GM18868 (cell line): Measurements from ENCODE around the gene RAD54L2.
"Not testable (repeated sequence)": the region's sequence is repeated elsewhere in the genome, so short reads cannot be mapped to it uniquely, and the experiment has no call there.

ENCODE experiments used
- ATAC-seq: cut with Tn5 transposase; IDR thresholded peaks from one replicate; pipeline ENCODE4 v1.9.1; 2021; ENCODE audit warnings: mild to moderate bottlenecking, moderate library complexity; ENCODE audit not compliant: unreplicated experiment

The RAD54L2 gene, protein sequence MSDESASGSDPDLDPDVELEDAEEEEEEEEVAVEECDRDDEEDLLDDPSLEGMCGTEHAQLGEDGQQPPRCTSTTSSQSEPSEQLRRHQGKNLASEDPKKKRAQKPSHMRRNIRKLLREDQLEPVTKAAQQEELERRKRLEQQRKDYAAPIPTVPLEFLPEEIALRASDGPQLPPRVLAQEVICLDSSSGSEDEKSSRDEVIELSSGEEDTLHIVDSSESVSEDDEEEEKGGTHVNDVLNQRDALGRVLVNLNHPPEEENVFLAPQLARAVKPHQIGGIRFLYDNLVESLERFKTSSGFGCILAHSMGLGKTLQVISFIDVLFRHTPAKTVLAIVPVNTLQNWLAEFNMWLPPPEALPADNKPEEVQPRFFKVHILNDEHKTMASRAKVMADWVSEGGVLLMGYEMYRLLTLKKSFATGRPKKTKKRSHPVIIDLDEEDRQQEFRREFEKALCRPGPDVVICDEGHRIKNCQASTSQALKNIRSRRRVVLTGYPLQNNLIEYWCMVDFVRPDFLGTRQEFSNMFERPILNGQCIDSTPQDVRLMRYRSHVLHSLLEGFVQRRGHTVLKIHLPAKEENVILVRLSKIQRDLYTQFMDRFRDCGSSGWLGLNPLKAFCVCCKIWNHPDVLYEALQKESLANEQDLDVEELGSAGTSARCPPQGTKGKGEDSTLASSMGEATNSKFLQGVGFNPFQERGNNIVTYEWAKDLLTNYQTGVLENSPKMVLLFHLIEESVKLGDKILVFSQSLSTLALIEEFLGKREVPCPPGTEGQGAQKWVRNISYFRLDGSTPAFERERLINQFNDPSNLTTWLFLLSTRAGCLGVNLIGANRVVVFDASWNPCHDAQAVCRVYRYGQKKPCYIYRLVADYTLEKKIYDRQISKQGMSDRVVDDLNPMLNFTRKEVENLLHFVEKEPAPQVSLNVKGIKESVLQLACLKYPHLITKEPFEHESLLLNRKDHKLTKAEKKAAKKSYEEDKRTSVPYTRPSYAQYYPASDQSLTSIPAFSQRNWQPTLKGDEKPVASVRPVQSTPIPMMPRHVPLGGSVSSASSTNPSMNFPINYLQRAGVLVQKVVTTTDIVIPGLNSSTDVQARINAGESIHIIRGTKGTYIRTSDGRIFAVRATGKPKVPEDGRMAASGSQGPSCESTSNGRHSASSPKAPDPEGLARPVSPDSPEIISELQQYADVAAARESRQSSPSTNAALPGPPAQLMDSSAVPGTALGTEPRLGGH (N-terminal part only)

DNA sequence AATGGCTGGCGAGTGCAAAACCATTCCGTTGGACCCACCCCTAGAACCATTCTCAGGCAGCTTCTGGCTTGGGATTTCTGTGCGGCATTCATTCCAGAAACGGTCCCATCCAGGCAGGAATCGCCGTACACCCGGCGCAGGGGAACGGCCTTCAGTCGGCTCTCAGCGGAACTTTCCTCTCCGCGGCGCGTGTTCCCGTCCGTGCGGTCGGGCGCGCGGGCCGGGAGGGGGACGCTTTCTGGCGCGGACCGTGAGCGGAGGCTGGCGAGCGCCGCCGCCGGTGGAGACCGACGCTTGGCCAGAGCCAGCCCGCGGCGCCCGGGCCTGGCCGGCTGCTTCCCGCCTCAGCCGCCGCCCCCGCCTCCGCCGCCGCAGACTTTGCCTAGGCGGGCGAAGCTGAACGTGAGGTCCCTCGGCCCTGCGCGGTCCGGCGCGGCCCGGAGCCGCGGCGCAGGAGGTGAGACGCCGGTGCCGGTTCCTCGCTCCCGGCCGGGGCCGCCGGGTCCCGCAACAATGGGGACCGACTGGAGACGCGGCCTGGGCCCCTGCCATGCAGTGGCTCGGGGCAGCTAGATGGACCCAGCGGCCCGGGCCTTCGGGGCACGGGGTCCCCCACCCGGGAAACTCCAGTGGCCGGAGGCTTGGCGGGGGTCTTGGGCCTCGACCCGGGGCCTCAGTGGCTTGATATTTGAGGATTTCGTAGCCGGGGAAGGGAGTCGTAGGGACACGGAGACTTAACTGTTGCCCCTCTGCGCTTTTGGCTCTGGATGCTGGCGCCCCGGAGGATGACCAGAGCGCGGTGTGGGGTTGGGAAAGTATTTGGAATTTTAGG is at the start of gene RAD54L2:
Gene RAD54L2 (plus strand): TSS at position 261 of the 832 bp plus-strand sequence. CDS start 51,702 bp downstream, outside the sequence.
- peak; percentile 68 for ATAC-seq

DNA sequence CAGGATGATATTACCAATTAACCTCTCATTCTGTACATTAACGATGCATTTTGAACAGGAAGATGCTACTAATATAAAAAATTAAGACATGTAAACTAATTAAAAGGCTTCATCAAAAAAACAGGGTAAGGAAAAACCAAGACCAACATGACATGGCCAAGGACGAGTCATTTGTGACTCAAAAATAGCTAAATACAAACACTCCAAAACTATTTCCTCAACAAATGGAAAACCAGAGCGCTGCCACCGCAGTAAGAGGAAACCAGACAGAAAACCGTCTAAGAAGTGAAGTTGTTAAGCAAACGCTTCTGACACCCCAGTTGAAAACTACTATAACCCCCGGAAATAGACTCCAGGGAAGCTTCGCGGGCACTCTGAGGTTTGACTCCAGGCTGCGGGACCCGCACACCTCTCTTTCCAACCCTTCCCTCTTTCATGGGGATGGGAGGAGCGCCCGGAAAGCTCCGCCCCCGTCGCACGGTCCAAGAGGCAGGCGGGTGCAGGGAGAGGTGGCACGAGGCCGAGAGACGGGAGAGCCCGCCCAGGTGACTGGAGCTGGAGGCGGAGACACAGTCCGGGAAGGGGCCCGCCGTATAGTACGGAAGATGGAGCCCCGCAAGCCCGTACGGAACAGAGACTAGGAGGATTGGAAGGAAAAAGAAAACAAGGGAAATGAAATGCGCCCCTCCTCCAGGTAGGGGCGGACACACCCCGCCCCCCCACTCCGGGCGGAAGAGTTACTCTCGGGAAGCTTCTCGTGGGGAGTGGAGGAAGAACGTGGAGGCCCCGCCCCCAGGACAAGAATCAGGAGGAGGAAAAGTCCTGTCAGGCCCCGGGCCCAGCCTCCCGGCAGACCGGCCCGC is 39.4 kb upstream of the RAD54L2 start:
- peak; percentile 69 for ATAC-seq

DNA sequence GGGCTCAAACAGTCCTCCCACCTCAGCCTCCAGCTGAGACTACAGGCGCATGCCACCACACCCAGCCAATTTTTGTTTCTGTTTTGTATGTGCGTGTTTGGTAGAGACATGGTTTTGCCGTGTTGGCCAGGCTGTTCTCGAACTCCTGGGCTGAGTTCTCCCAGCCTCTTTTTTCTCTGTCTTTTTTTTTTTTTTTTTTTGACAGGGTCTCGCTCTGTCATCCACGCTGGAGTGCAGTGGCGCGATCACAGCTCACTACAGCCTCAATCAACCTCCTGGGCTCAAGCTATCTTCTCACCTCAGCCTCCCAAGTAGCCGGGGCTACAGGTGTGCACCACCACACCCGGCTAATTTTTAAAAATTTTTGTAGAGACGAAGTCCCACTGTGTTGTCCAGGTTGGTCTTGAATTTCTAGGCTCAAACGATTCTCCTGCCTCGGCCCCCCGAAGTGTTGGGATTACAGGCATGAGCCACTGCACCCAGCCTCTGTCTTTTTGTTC is 37.8 kb upstream of the RAD54L2 start:
- ATAC-seq = no peak

DNA sequence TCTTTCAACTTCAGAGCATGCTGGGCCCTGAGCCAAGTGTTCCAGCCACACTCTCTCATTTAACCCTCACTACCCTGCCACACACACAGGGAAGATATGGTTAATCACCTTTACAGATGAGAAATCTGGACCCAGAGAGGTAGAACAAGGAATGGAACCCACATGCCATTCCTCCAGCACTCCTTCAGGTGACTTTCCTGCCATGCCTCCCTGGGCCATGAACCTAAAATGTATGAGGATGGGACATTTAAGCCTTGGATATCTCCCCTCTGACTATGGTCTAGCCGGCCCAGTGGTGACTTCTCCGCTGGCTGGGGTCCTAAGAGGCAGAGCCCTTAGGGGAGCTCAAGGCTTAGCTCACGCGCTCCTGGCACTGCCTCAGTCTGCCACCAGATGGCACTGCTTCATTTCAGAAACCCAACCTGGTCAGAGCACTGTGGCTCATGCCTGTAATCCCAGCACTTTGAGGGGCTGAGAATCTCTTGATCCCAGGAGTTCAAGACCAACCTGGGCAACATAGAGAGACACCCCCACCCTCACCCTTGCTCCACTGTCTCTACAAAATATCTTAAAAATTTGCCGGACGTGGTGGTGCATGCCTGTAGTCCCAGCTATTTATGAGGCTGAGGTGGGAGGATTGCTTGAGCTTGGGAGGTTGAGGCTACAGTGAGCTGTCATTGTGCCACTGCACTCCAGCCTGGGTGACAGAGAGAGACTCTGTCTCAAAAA is 36.5 kb upstream of the RAD54L2 start:
- peak; percentile 28 for ATAC-seq

DNA sequence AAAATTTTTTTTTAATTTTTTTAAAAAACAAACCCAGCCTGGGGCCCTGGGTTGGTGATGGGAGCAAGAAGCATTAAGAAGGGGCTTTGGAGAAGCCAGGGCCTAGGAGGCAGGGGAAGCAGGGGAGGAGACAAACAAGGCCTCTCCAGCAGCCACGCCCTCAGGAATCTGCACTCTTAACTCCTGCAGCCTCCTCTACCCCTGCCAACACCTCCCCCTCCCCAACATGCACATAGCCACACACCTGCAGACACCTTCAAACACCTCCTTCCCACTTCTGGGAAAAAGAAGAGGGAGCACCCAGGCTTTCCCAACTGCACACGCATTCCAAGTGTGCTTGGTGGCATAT is 36.0 kb upstream of the RAD54L2 start:
- ATAC-seq = no peak

DNA sequence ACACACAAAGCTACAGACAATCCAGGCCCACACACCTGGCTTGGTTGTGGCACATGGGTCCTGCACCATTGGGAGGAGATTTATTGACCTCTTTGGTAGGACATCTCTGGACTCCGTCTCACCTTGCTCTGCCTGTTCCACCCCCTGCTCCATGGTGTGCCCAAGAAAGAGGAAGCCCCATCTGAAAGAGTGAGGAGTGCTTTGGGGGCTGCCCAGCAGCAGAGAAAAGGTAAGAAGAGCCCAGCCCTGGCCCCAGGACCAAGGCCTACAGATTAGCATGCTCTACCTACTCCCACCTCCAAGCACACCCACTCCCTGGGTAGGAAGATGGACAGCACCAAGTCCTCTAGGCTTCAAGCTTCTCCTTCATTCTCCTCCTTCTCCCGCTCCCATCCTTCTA is 35.5 kb upstream of the RAD54L2 start:
- ATAC-seq = no peak

DNA sequence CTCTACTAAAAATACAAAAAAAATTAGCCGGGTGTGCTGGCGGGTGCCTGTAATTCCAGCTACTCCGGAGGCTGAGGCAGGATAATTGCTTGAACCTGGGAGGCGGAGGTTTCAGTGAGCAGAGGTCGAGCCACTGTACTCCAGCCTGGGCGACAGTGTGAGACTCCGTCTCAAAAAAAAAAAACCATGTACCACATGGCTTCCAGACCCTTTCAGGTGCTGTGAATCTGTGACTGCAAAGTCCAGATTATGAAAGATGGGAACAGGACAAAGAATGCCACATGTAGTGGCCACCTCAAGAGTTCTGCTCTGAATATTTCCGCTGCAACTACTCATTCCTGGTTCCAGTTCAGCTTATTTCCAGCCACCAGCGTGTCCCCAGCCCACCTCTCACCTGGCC is 30.3 kb upstream of the RAD54L2 start:
- no peak for ATAC-seq

DNA sequence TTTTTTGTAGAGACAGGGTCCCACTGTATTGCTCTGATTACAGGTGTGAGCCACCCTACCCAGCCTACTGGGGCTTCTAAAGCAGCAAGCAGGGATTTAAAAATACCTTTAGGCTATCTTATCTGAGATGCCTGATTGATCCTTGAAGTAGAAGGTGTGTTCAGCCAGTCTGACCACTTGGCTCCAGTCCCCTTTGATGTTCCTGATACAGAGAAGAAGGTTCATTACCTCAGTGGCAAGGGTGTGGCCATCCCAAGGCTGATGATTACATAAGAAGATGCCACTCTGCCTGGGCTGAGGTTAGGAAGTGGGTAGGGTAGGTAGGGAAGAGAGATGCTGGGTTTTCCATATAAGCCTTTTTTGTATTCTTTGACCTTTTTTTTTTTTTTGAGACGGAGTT is 27.5 kb upstream of the RAD54L2 start:
- ATAC-seq = no peak

DNA sequence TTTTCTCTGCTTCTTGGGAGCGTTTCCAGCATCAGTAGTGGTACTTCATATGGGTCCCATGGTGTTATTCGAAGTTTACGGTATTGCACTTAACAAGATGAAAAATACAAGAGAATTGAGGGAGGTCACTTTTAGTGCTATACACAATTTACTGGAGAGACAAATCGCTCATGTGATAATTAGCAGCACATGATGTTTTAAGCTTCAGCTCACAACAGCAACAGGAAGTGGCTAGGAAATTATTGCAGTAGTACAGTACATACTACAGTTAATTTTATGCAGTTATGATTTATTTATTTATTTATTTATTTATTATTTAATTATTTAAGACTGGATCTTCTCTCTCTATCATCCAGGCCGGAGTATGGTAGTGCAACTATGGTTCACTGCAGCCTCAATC is 24.3 kb upstream of the RAD54L2 start:
- no peak for ATAC-seq

DNA sequence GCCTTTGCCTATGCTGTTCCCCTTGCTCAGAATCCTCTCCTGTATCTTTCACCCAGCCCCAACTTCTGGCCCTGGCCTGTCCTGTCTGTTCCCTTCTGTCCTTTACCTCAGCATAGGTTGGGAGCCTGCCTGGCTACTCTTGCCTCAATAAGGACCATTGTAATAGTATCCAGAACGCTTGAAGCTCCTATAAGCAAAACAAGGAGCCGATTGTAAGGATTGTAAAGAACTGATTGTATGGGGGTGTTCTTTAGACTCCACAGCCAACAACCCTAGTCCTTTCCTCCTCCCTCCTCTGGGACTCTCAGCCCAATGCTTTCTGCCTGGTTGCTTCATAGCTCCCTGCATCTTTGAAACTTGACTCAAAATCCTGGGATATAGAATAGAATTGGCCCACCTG is 18.7 kb upstream of the RAD54L2 start:
- ATAC-seq = no peak

DNA sequence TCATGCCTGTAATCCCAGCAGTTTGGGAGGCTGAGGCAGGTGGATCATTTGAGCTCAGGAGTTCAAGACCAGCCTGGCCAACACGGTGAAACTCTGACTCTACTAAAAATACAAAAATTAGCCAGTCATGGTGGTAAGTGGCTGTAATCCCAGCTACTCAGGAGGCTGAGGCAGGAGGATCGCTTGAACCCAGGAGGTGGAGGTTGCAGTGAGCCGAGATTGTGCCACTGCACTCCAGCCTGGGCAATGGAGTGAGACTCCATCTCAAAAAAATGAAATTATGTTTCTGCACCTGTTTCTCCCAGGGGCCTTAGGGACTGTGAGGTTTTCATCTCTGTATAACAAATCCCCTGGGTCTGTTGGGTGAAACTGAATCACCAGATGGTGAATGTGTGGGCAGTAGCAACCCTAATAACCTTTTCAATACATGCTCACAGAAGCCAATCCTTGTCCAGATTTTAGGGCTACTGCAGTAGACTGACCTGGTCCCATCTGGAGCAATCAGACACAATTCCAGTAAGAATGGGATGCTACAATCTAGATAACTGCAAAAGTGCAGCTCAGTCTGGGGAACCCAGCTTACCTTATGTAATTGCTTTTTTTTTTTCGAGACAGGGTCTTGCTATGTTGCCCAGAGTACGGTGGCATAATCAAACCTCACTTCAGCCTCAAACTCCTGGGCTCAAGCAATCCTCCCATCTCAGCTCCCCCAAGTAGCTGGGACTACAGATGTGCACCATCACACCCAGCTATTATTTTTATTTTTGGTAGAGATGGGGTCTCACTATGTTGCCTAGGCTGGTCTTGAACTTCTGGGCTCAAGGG is 17.4 kb upstream of the RAD54L2 start:
- peak; percentile 86 for ATAC-seq

DNA sequence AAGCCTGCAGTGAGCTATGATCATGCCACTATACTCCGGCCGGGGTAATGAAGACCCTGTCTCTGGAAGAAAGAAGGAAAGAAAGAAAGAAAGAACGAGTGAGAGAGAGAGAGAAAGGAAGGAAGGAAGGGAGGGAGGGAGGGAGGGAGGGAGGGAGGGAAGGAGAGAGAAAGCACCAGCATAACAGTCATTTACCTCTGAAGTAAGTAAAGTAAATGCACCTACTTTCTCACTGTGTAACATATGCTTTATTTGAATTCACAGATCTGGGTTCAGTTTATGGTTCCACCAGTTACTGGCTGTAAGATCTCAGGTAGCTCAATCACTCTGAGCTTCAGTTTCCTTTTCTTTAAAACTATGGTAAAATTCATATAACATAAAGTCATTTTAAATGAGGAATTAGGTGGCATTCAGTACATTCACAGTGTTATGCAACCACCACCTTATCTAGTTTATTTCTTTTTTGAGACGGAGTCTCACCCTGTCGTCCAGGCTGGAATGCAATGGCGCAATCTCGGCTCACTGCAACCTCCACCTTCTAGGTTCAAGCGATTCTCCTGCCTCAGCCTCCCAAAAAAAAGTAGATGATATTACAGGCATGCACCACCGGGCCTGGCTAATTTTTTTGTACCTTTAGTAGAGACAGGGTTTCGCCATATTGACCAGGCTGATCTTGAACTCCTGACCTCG is 16.1 kb upstream of the RAD54L2 start:
- ATAC-seq = no peak

DNA sequence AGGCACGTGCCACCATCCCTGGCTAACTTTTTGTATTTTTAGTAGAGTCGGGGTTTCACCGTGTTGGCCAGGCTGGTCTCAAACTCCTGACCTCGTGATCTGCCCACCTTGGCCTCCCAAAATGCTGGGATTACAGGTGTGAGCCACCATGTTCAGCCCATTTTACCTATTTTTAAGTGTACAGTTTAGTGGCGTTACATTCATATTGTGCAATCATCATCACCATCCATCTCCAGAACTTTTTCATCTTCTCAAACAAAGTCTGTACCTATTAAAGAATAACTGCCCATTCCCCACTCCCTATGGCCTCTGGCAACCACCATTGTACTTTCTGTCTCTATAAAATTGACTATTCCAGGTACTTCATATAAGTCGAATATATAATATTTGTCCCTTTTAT is 13.6 kb upstream of the RAD54L2 start:
- ATAC-seq = not testable (repeated sequence)

DNA sequence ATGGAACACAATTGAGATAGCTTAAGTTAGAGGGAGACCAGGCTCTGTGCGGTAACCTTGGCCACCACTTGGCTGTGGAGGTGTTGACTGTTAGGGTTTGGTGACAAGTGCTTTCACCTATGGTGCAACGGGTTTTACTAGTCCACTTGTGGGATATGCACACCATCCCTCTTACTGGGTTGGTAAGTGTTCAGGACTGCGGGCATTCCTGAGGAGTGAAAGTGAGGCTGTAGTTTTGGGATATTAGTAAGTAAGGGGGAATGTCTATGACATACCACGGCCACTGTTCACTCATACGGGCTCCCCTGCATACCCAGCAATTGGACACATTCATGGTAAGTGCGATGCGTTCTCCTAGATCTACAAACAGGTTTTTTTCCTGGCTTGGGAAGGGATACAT is 8.0 kb upstream of the RAD54L2 start:
- no peak for ATAC-seq

DNA sequence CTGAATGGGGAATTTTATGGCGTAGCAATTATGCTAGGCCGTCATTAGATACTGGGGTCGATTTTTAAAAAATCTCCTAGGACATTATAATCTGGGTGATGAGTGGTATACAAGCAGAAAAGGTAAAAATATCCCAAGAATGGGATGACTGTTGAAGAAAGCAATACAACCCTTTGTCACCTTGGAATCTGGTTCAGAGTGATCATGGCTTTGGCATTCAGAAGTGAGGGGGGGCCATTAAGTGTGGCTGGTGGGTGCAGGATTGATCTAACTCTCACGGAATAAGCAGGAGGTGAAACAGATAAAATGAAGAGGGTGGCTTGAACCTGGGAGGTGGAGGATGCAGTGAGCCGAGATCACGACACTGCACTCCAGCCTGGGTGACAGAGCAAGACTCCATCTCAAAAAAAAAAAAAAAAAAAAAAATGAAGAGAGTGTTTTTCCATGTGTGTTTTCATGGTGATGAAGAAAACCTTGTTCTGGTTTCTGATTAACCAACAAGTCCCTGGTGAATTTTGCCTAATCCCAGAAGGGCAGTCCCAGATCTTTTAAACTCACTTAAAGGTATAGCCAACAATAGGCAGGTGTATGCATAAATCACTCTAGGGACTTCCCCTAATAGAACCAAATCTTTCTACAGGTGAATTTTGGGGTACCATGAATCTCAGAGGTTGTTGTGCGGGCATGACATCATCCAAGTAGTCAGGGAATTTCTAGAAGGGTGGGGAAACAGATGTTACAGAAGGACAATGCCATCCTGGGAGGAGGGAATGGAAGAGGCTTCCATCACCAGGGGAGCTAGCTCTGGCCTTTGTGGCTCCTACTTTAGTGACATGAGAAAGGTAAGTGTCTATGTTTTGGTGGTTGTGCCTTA is 3.1 kb upstream of the RAD54L2 start:
- ATAC-seq = no peak

DNA sequence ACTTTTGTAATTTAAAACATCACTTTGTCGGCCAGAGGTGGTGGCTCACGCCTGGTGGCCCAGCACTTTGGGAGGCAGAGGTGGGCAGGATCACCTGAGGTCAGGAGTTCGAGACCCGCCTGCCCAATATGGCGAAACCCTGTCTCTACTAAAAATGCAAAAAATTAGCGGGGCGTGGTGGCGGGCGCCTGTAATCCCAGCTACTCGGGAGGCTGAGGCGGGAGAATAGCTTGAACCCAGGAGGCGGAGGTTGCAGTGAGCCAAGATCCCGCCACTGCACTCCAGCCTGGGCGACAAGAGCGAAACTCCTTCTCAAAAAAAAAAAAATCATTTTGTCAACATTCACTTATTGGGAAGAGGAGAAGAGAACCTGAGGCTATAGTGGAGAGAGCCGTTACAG is 888 bp upstream of the RAD54L2 start:
- ATAC-seq = not testable (repeated sequence)
